GM12892 (cell line): ENCODE measurements around the gene NR3C1.

Experiments
- DNase-seq: peaks from one replicate; pipeline ENCODE4 v3.0.0; 2011; ENCODE audit not compliant: insufficient read length
- FAIRE-seq: peaks from 2 replicates; lab custom pipeline; 2011; peaks lifted over from hg19 to GRCh38; lab: Jason Lieb, UNC
- POLR2A ChIP-seq: IDR thresholded peaks from 2 replicates; pipeline ENCODE4 v1.6.1; 2011; ENCODE audit warnings: low read depth, low read length, control low read depth
- POLR2AphosphoS5 ChIP-seq: IDR thresholded peaks from 2 replicates; pipeline ENCODE4 v1.6.1; 2011; ENCODE audit warnings: low read depth, low read length, control low read depth
- TAF1 ChIP-seq: IDR thresholded peaks from 2 replicates; pipeline ENCODE4 v1.6.1; 2011; ENCODE audit warnings: low read depth, mild to moderate bottlenecking, control low read depth, low read length, borderline replicate concordance

NR3C1 gene

GRCh38 chr5:143402017-143402552, 1.4 kb downstream of the NR3C1 start:
- DNase-seq (no peak), FAIRE-seq (peak; percentile 73)
- peak; percentile 47; the same call in 1 of the 2 replicates for TF ChIP-seq POLR2AphosphoS5
- TF ChIP-seq POLR2A: peak; percentile 58
- no peak for TF ChIP-seq TAF1

- TF ChIP-seq TAF1: no peak
- TF ChIP-seq POLR2A: no peak
- no peak for TF ChIP-seq POLR2AphosphoS5
- DNase-seq (no peak), FAIRE-seq (peak; percentile 65)
Observed at GRCh38 chr5:143401227-143402016, 2.1 kb downstream of the NR3C1 start.

GRCh38 chr5:143400541-143401226, 2.8 kb downstream of the NR3C1 start:
- TF ChIP-seq POLR2AphosphoS5 (peak; percentile 34), POLR2A (no peak; the same call in none of the 2 replicates), TAF1 (peak; percentile 72; the same call in 1 of the 2 replicates)
- DNase-seq (no peak), FAIRE-seq (peak; percentile 67)

GRCh38 chr5:143399616-143400540, 3.6 kb downstream of the NR3C1 start:
- FAIRE-seq (peak; percentile 73), DNase-seq (no peak)
- no peak for TF ChIP-seq TAF1
- no peak; the same call in 1 of the 2 replicates for TF ChIP-seq POLR2A
- no peak; the same call in 1 of the 2 replicates for TF ChIP-seq POLR2AphosphoS5

GRCh38 chr5:143398451-143399237, 4.8 kb downstream of the NR3C1 start:
- TF ChIP-seq TAF1 (no peak), POLR2A (no peak), POLR2AphosphoS5 (no peak)
- FAIRE-seq (peak; percentile 44), DNase-seq (no peak)

GRCh38 chr5:143398053-143398355, 5.5 kb downstream of the NR3C1 start:
- DNase-seq (no peak), FAIRE-seq (no peak)
- TF ChIP-seq POLR2A (no peak), TAF1 (no peak), POLR2AphosphoS5 (no peak)

GRCh38 chr5:143397302-143398052, 6.0 kb downstream of the NR3C1 start:
- DNase-seq: no peak
- TF ChIP-seq TAF1 (no peak), POLR2AphosphoS5 (no peak), POLR2A (no peak)
- FAIRE-seq: no peak

GRCh38 chr5:143396353-143396940, 7.0 kb downstream of the NR3C1 start:
- no peak for FAIRE-seq
- TF ChIP-seq POLR2A (no peak), POLR2AphosphoS5 (no peak), TAF1 (no peak)
- no peak for DNase-seq

GRCh38 chr5:143395638-143396352, 7.7 kb downstream of the NR3C1 start:
- TF ChIP-seq POLR2AphosphoS5: no peak
- no peak for TF ChIP-seq TAF1
- TF ChIP-seq POLR2A: no peak
- DNase-seq (no peak), FAIRE-seq (no peak)
